GM21737 (cell line): ENCODE data around the gene CRMP1.

Experiments used
- ATAC-seq: cut with Tn5 transposase; IDR thresholded peaks from one replicate; pipeline ENCODE4 v1.9.1; 2021; ENCODE audit warnings: mild to moderate bottlenecking, moderate library complexity; ENCODE audit not compliant: unreplicated experiment

Gene CRMP1

DNA sequence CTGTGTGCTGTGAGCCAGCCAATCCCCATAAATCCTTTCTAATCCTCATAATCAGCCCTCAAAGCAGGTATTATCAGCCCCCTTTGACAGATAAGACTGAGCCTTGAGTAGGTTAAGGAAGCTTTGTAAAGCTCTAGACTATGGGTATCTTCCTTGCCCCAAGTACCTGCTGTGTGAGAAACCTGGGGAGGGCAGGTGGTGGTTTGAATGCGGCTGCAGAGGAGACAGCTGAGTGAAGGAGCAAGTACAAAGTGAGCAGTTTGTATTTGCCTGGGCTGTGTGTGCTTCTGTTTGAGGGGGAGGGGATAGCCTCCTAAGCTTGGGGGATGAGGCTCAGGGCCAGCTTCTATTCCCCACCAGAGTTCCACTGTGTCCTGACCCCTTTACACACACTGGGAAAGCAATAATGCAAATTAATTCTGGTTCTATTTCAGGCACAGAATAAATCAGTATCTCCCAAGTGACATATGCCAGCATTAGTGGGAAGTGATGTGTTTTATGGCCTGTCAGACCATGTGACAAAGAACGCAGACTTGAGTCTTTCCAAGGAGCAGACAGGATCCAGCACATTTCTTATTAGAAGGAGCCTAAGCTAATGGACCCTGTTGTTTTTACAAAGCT is 118.4 kb downstream of the CRMP1 start:
- no peak for ATAC-seq

DNA sequence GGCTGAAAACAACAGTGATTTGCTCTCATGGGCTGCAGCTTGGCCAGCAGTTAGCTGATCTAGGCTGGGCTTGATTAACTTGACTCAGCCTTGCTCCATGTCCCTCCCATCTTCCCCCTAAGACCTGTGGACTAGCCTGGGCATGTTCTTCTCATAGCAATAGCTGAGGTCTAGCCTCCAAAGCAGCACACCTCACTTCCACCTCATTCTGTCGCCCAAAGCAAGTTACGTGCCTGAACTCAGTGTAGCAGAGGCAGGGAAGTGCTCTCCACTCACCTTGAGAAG is 119.7 kb downstream of the CRMP1 start:
- no peak for ATAC-seq

DNA sequence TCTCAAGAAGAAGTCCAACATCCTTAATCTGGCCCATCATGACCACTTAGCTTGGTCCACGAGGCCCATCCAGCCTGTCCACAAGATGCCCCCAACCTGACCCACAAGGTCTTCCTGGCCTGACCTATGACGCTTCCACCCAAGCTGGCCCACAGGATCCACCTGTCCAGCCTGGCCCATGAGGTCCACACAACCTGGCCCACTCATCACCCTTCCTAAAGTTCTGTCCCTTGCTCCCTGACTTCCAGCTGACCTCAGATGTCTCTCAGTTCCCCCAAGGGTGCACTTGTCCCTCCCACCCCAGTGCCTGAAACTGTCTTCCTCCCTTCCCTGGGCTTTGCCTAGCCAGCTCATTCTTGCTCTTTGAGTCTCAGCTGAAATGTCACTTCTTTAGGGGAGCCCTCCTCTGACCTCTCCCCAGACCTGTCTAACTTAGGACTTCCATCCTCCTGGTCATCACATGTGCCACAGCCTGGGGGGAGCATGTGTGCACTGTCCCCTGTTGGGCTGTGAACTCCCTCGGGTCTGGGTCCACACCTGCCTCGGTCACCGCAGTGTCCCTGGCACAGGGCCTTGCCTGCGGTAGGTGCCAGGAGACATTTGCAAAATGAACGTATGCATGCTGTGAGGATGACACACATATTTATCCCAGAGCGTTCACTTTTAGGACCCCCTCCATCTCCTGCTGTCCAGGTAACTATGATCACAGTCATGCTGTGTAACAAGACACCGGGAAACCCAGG is 120.2 kb downstream of the CRMP1 start:
- no peak for ATAC-seq
